SK-N-MC (cell line): ENCODE data around the gene GSK3A.

Experiments
- EZH2 ChIP-seq: fragments of 200-600 bp; sonication (generic); IDR thresholded peaks from one replicate; pipeline ENCODE4 v1.6.1; 2017; ENCODE audit warnings: antibody characterized with exemption
- POLR2AphosphoS5 ChIP-seq: IDR thresholded peaks from 2 replicates; pipeline ENCODE4 v1.6.1; 2012; ENCODE audit warnings: mild to moderate bottlenecking, low read depth, low read length, borderline replicate concordance

DNA sequence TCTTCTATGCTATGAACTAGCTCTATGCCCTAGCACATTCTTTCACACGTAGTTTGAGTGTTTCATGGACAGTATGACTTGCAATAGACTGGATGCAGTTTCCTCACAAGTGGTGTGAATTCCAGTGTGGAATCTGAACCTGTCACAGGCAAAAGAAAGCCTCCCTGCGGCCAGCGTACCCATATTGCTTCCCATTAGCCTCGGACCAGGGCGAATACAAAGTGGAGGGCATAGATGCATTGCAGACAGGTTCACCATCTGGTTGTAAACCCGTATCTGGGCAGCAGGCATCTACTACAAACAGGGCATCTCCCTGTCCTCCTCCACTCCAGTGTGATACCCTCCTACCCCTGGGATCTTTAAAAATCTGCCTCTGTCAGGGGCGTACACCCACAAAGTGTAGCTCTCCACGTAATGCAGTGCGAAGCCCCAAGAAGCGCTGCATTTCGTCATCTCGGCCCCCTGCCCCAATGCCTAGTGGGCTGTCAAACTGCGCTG, 25.3 kb upstream of the GSK3A start:
- no peak for TF ChIP-seq POLR2AphosphoS5
- TF ChIP-seq EZH2: no peak
